Esophagus squamous epithelium (tissue), 4 donors: Measurements from ENCODE around the gene HADHA.

Experiments
- CTCF ChIP-seq, 6 experiments: fragments of 450-650 bp in 4 of 6; fragments of 200-600 bp in 2 of 6; sonication (generic) in 2 of 6; IDR thresholded peaks; one replicate each; pipeline ENCODE4 v1.5.1; 2016 to 2019; ENCODE audit warnings: antibody characterized with exemption in 6 of 6, mild to moderate bottlenecking in 4 of 6, moderate library complexity in 4 of 6
- POLR2A ChIP-seq, 4 donors: fragments of 450-650 bp; IDR thresholded peaks; one replicate each; pipeline ENCODE4 v1.6.1; 2017; ENCODE audit warnings: antibody characterized with exemption in 4 of 4, mild to moderate bottlenecking in 4 of 4, moderate library complexity in 3 of 4

- TF ChIP-seq CTCF (IDR thresholded peaks at IDR 0.05) (no peak), POLR2A (IDR thresholded peaks at IDR 0.05) (no peak)
These were observed 65.5 kb downstream of the HADHA start for GRCh38 chr2:26178746-26179436.
